Measurements from ENCODE around the gene DOCK7. TPM values are rescaled to one million over a fixed set of nuclear protein-coding genes. Genes with fewer than 3 reads are reported as not detected.

Gene DOCK7
- total and polyA plus RNA-seq, 2 of the 13 experiments (the other 11 are each of a cell fraction or from before 2014, with no cell fraction given) = 45.7 to 67.2 TPM

DNA sequence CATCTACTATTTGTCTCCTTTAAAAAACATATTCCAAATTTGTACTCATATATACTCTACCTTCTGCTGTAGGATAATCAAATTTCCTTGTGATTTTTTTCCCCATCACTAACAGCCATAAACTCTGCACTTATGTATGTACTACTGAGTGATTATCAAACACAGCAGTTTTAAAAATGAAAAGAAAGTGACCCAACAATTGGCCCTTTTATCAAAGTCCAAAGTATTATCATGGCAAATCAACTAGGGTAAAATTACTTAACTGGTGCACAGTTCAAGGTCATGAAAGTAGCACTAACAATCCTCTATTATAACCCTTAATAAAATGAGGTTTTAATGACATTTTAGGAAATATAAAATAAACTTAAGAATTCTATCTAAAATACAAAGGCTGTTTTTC, 79.3 kb downstream of the DOCK7 start:
- BruUV-seq (replicated peaks) = no TSS peak
- ATAC-seq (peak; percentile 55), FAIRE-seq (peak; percentile 39), DNase-seq (ENCODE audit: low spot score) (peak; percentile 80)
- Histone ChIP-seq H3K9me3 (ENCODE audit: low read length) (no peaks in the 10 kb centered on the region), H3K4me2 (ENCODE audit: low read depth, low read length) (peak overlapping the region; percentile 46), H4K20me1 (ENCODE audit: insufficient read depth, low read length) (no peaks in the 10 kb centered on the region), H3K36me3 (replicated peaks in 1 of 2; ENCODE audit: control insufficient read depth in 1 of 2, insufficient read depth in 2 of 2, low read length in 2 of 2) (peaks cover 0 to 13% of the 10 kb centered on the region in 2 experiments; a peak in 2 of 5 replicates), H2AFZ (ENCODE audit: low read length) (no peak overlapping the region), H3K27ac (ENCODE audit: extremely low read length, insufficient read depth, low read length) (peak overlapping the region; percentile 54), H3K9ac (ENCODE audit: insufficient read depth, low read depth, low read length) (no peak overlapping the region), H3K4me3 (replicated peaks in 1 of 3; ENCODE audit: insufficient read depth in 1 of 3, low read depth in 2 of 3, low read length in 3 of 3) (no peak overlapping the region; a peak in 1 of 6 replicates), H3K4me1 (ENCODE audit: insufficient read depth, low read length) (peaks cover 39% of the 10 kb centered on the region), H3K79me2 (ENCODE audit: insufficient read depth, low read length) (no peaks in the 10 kb centered on the region), H3K27me3 (ENCODE audit: control insufficient read depth in 1 of 2, insufficient read depth in 2 of 2, low read length in 2 of 2) (no peaks in the 10 kb centered on the region)
- intact Hi-C loops (cut with micrococcal nuclease; ENCODE audit: unreplicated experiment) = no loop called here
- POLR2A ChIA-PET = interaction anchor here (1.4 kb wide), 1 partner anchor 13 kb away, joined by 5 read pairs; no protein-coding TSS in a partner anchor
- in situ Hi-C loops (cut with HindIII; ENCODE audit: extremely low pct_ligation_motif_present, low pct_unique_long_range_greater_than_20kb) = no loop called here
- CTCF ChIA-PET (ENCODE audit: low intra/inter-chr PET ratio, low total read pairs) = no interaction called here
- TF ChIP-seq DPF2 (CRISPR knock-in tag; IDR thresholded peaks at IDR 0.05; ENCODE audit: borderline replicate concordance, low read depth) = no peak
- TF ChIP-seq FOXA3 (CRISPR knock-in tag; IDR thresholded peaks at IDR 0.05) = peak; percentile 46
- TF ChIP-seq ZNF720 (CRISPR knock-in tag; IDR thresholded peaks at IDR 0.05) = no peak
- TF ChIP-seq, protein P1, sequence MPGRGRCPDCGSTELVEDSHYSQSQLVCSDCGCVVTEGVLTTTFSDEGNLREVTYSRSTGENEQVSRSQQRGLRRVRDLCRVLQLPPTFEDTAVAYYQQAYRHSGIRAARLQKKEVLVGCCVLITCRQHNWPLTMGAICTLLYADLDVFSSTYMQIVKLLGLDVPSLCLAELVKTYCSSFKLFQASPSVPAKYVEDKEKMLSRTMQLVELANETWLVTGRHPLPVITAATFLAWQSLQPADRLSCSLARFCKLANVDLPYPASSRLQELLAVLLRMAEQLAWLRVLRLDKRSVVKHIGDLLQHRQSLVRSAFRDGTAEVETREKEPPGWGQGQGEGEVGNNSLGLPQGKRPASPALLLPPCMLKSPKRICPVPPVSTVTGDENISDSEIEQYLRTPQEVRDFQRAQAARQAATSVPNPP (CRISPR knock-in tag; IDR thresholded peaks at IDR 0.05) = no peak
- TF ChIP-seq MIXL1 (CRISPR knock-in tag; IDR thresholded peaks at IDR 0.05) = peak; percentile 82; the same call in 1 of the 2 replicates
- no peak for TF ChIP-seq CCDC6 (CRISPR knock-in tag; IDR thresholded peaks at IDR 0.05)
- no peak for TF ChIP-seq ZNF589 (CRISPR knock-in tag; conservative IDR thresholded peaks at IDR 0.05)
- TF ChIP-seq ISL2 (CRISPR knock-in tag; IDR thresholded peaks at IDR 0.05) = 0 out of 2 replicates have a peak, but pooled peaks have one; percentile 17
- TF ChIP-seq ZBED4 (CRISPR knock-in tag; IDR thresholded peaks at IDR 0.05; ENCODE audit: borderline replicate concordance) = no peak
- TF ChIP-seq ZNF562 (CRISPR knock-in tag; IDR thresholded peaks at IDR 0.05; ENCODE audit: borderline replicate concordance) = no peak
- no peak for TF ChIP-seq ZNF879 (CRISPR knock-in tag; IDR thresholded peaks at IDR 0.05)
- no peak for TF ChIP-seq ZNF143 (CRISPR knock-in tag; IDR thresholded peaks at IDR 0.05)
- TF ChIP-seq KDM3A (CRISPR knock-in tag; IDR thresholded peaks at IDR 0.05; ENCODE audit: low read depth) = no peak
- TF ChIP-seq, protein P2, sequence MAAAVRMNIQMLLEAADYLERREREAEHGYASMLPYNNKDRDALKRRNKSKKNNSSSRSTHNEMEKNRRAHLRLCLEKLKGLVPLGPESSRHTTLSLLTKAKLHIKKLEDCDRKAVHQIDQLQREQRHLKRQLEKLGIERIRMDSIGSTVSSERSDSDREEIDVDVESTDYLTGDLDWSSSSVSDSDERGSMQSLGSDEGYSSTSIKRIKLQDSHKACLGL (CRISPR knock-in tag; IDR thresholded peaks at IDR 0.05) = no peak
- TF ChIP-seq TAF15 (IDR thresholded peaks at IDR 0.05; ENCODE audit: low read depth, low read length, poor library complexity, severe bottlenecking) = no peak
- TF ChIP-seq DRAP1 (CRISPR knock-in tag; IDR thresholded peaks at IDR 0.05) = no peak
- no peak for TF ChIP-seq ZNF383 (CRISPR knock-in tag; IDR thresholded peaks at IDR 0.05; ENCODE audit: borderline replicate concordance)
- TF ChIP-seq HNF4A (CRISPR knock-in tag; IDR thresholded peaks at IDR 0.05) = peak; percentile 86
- no peak for TF ChIP-seq GLMP (CRISPR knock-in tag; IDR thresholded peaks at IDR 0.05; ENCODE audit: borderline replicate concordance)
- no peak for TF ChIP-seq NR2F2 (IDR thresholded peaks at IDR 0.05; ENCODE audit: borderline replicate concordance, low read depth)

Data from HepG2 (cell line).